Astrocyte of the spinal cord (primary cell): ENCODE results near the gene TRPM3.

Source experiments
- DNase-seq: peaks from one replicate; pipeline ENCODE4 v3.0.0; 2011; ENCODE audit warnings: low read depth, low spot score
- H3K4me3 ChIP-seq: 2 replicates; pipeline ENCODE4 v1.5.1; 2011; ENCODE audit warnings: low read depth, mild to moderate bottlenecking, low read length, moderate library complexity
- in situ Hi-C: cut with HindIII; loops from 2 replicates; pipeline ENCODE4 v1.10.0; 2017; ENCODE audit warnings: low sequenced_read_pairs
- TF ChIP-seq, protein P1 (sequence below): IDR thresholded peaks from 2 replicates; pipeline ENCODE4 v1.5.1; 2012; ENCODE audit warnings: low read depth, mild to moderate bottlenecking, low read length, inconsistent platforms

Gene TRPM3

GRCh38 chr9:70586476-70586875 is 534.9 kb downstream of the TRPM3 start:
- TF ChIP-seq, protein P1, sequence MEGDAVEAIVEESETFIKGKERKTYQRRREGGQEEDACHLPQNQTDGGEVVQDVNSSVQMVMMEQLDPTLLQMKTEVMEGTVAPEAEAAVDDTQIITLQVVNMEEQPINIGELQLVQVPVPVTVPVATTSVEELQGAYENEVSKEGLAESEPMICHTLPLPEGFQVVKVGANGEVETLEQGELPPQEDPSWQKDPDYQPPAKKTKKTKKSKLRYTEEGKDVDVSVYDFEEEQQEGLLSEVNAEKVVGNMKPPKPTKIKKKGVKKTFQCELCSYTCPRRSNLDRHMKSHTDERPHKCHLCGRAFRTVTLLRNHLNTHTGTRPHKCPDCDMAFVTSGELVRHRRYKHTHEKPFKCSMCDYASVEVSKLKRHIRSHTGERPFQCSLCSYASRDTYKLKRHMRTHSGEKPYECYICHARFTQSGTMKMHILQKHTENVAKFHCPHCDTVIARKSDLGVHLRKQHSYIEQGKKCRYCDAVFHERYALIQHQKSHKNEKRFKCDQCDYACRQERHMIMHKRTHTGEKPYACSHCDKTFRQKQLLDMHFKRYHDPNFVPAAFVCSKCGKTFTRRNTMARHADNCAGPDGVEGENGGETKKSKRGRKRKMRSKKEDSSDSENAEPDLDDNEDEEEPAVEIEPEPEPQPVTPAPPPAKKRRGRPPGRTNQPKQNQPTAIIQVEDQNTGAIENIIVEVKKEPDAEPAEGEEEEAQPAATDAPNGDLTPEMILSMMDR = no peak
- no peak overlapping the region for H3K4me3 ChIP-seq
- in situ Hi-C loops = no loop called here
- DNase-seq = no peak

DNA sequence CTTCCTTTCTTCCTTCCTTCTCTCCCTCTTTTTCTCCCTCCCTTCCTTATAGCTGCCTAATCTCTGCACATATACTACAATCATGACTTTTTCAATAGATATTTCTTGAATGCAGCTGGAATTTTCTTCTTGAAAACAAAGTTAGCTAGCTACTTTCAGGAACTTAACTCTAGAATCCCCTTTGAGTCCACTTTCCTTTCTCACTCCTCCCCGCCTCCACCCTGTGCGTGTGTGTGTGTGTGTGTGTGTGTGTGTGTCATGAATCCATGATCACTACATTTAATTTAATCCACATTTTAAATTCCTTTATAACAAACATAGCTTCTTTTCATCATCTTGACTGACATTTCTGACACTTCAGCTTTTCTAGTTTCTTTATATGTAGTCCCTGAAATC is 539.5 kb downstream of the TRPM3 start:
- no peak for DNase-seq
- TF ChIP-seq, protein P1 = no peak
- H3K4me3 ChIP-seq = no peak overlapping the region
- in situ Hi-C loops = no loop called here

- DNase-seq = no peak
- TF ChIP-seq, protein P1 = no peak
These were observed 540.0 kb downstream of the TRPM3 start for GRCh38 chr9:70581214-70581954.

GRCh38 chr9:70580606-70581195 is 540.7 kb downstream of the TRPM3 start:
- no peak overlapping the region for H3K4me3 ChIP-seq
- no peak for DNase-seq
- in situ Hi-C loops = no loop called here
- TF ChIP-seq, protein P1 = no peak

More at GRCh38 chr9:70581214-70581954, 540.0 kb downstream of the TRPM3 start:
- in situ Hi-C loops = no loop called here
- no peak overlapping the region for H3K4me3 ChIP-seq

- no peak overlapping the region for H3K4me3 ChIP-seq
- in situ Hi-C loops = no loop called here
- no peak for DNase-seq
- TF ChIP-seq, protein P1 = no peak
These were observed 541.7 kb downstream of the TRPM3 start for GRCh38 chr9:70579686-70580085.

- TF ChIP-seq, protein P1 = no peak
- in situ Hi-C loops = no loop called here
- DNase-seq = no peak
- no peak overlapping the region for H3K4me3 ChIP-seq
These were observed 542.7 kb downstream of the TRPM3 start for GRCh38 chr9:70578720-70579119.
